GM21360 (cell line): ENCODE results near the gene SLC46A1.
"Not testable (repeated sequence)": the region's sequence is repeated elsewhere in the genome, so short reads cannot be mapped to it uniquely, and the experiment has no call there.

ENCODE experiments used
- ATAC-seq: cut with Tn5 transposase; IDR thresholded peaks from one replicate; pipeline ENCODE4 v1.9.1; 2021; ENCODE audit warnings: mild to moderate bottlenecking, moderate library complexity; ENCODE audit not compliant: unreplicated experiment

The SLC46A1 gene

GRCh38 chr17:28405632-28406472 is at the start of gene SLC46A1:
Gene SLC46A1, minus strand, starts transcription at chr17:28406212. Its CDS starts 98 bp downstream, at chr17:28406114.
- no peak for ATAC-seq

- no peak for ATAC-seq
Observed at GRCh38 chr17:28449859-28450258, 43.8 kb upstream of the SLC46A1 start.

GRCh38 chr17:28447396-28447760 is 41.4 kb upstream of the SLC46A1 start:
- ATAC-seq = no peak

- no peak for ATAC-seq
Observed at GRCh38 chr17:28446716-28447395, 40.8 kb upstream of the SLC46A1 start.

GRCh38 chr17:28443901-28444638 is 38.1 kb upstream of the SLC46A1 start:
- ATAC-seq = no peak

GRCh38 chr17:28434326-28434725 is 28.3 kb upstream of the SLC46A1 start:
- ATAC-seq = not testable (repeated sequence)

- no peak for ATAC-seq
Observed at GRCh38 chr17:28433721-28434120, 27.7 kb upstream of the SLC46A1 start.

GRCh38 chr17:28427982-28428381 is 22.0 kb upstream of the SLC46A1 start:
- ATAC-seq = not testable (repeated sequence)

GRCh38 chr17:28427371-28427770 is 21.4 kb upstream of the SLC46A1 start:
- no peak for ATAC-seq

- no peak for ATAC-seq
Observed at GRCh38 chr17:28426081-28426519, 20.1 kb upstream of the SLC46A1 start.

GRCh38 chr17:28425206-28425605 is 19.2 kb upstream of the SLC46A1 start:
- no peak for ATAC-seq

- ATAC-seq = no peak
Observed at GRCh38 chr17:28421787-28422305, 15.8 kb upstream of the SLC46A1 start.

GRCh38 chr17:28416703-28417311 is 10.8 kb upstream of the SLC46A1 start:
- ATAC-seq = no peak

GRCh38 chr17:28415886-28416285 is 9.9 kb upstream of the SLC46A1 start:
- ATAC-seq = no peak

- ATAC-seq = no peak
Observed at GRCh38 chr17:28413804-28414203, 7.8 kb upstream of the SLC46A1 start.

- no peak for ATAC-seq
Observed at GRCh38 chr17:28412099-28412498, 6.1 kb upstream of the SLC46A1 start.

GRCh38 chr17:28407974-28408306 is 1.9 kb upstream of the SLC46A1 start:
- ATAC-seq = no peak

- no peak for ATAC-seq
Observed at GRCh38 chr17:28407130-28407973, 1.3 kb upstream of the SLC46A1 start.

- ATAC-seq = no peak
Observed at GRCh38 chr17:28406473-28406814, 432 bp upstream of the SLC46A1 start.
